Measurements from ENCODE around the gene ZFP36.
A peak's percentile ranks its signal among the peaks of the same experiment; 100 is the strongest.

ZFP36 gene

GRCh38 chr19:39385629-39386411 is 20.8 kb upstream of the ZFP36 start:
- no peak for DNase-seq

GRCh38 chr19:39386557-39386956 is 20.1 kb upstream of the ZFP36 start:
- DNase-seq, result no peak

- no peak for DNase-seq
Measured at GRCh38 chr19:39388657-39389056, 18.0 kb upstream of the ZFP36 start.

- DNase-seq, result no peak
Measured at GRCh38 chr19:39389631-39390414, 16.8 kb upstream of the ZFP36 start.

- DNase-seq, result peak; percentile 86
Measured at GRCh38 chr19:39390451-39390750, 16.2 kb upstream of the ZFP36 start.

GRCh38 chr19:39390751-39391437 is 15.8 kb upstream of the ZFP36 start, which contains the start of the genes MED29 and PAF1:
Gene MED29 (plus strand): TSS chr19:39391378. CDS start chr19:39391423, 45 bp downstream.
Gene PAF1 (minus strand): TSS chr19:39391106. CDS start chr19:39390864, 242 bp downstream.
- DNase-seq, result peak; percentile 97

- DNase-seq, result peak; percentile 96
Measured at GRCh38 chr19:39397360-39398296, 9.0 kb upstream of the ZFP36 start.

GRCh38 chr19:39398297-39398864 is 8.3 kb upstream of the ZFP36 start:
- DNase-seq, result peak; percentile 77

GRCh38 chr19:39399668-39400050 is 7.0 kb upstream of the ZFP36 start:
- DNase-seq, result no peak

GRCh38 chr19:39400061-39400460 is 6.6 kb upstream of the ZFP36 start:
- DNase-seq, result no peak

GRCh38 chr19:39401070-39401548 is 5.5 kb upstream of the ZFP36 start:
- no peak for DNase-seq

- peak; percentile 89 for DNase-seq
Measured at GRCh38 chr19:39401549-39402345, 4.9 kb upstream of the ZFP36 start.

- peak; percentile 91 for DNase-seq
Measured at GRCh38 chr19:39402346-39403300, 4.0 kb upstream of the ZFP36 start.

- DNase-seq, result peak; percentile 97
Measured at GRCh38 chr19:39403331-39404312, 3.0 kb upstream of the ZFP36 start.

GRCh38 chr19:39405261-39405957 is 1.2 kb upstream of the ZFP36 start:
- no peak for DNase-seq

- peak; percentile 90 for DNase-seq
Measured at GRCh38 chr19:39405958-39406655, 540 bp upstream of the ZFP36 start.

GRCh38 chr19:39407410-39407659 is 688 bp downstream of the ZFP36 start:
- DNase-seq, result no peak
